GM10248 (cell line): ENCODE results near the gene AQR.
"Not testable (repeated sequence)": the region's sequence is repeated elsewhere in the genome, so short reads cannot be mapped to it uniquely, and the experiment has no call there.

Experiments
- CTCF ChIA-PET: fragments of 300-600 bp; sonication (Branson Sonifier 250); formaldehyde crosslinking; extraction: SDS; loops from one replicate; lab custom pipeline; 2021; ENCODE audit warnings: antibody characterized with exemption; lab: Yijun Ruan, JAX
- POLR2A ChIA-PET: fragments of 350-650 bp; sonication (Branson Sonifier 250); formaldehyde crosslinking; extraction: SDS; loops from one replicate; lab custom pipeline; 2020; ENCODE audit warnings: antibody characterized with exemption; lab: Yijun Ruan, JAX
- DNase-seq: peaks from one replicate; pipeline ENCODE4 v3.0.0; 2012; ENCODE audit errors: extremely low spot score
- TF ChIP-seq, protein P1 (sequence below): IDR thresholded peaks from 2 replicates; pipeline ENCODE4 v1.5.1; 2012; ENCODE audit warnings: mild to moderate bottlenecking, low read depth; ENCODE audit errors: extremely low read depth, missing control alignments, control extremely low read depth

The AQR gene

DNA sequence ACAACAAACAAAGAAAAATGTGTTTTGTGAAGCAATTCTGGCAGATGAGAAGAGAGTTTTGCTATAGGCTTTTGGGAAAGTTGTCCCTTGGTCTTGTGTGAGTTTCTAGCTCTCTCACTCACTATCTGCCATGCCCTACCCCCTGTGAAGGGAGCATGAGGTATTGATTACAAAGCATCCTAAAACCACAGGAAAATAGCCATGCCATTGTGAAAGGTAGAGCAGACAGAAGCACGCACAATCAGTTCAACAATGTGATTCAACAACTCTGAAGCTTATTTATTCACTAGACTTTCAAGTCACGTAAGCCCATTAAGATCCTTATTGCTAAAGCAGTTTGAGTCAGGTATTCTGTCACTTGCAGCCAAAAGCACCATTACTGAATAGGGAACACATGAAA is 6.5 kb upstream of the AQR start:
- ChIA-PET POLR2A (no interaction called here), CTCF (no interaction called here)

DNA sequence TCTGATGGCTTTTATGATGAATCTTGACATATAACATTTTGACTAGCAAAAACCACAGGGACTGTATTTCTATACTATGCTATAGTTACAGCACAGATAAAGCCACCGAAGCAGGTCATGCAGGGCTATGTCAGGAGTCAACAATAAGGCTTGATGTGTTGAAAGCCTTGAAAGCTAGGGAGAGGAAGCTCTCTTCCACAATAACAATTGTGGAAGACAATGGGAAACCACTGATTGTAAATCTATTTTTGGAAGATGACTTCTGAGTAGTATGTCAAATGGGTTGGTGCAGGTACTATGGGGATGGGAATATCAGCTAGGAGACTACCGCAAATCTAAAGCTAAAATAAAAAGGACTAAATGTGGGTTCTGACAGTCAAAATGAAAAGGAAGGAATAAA is 4.0 kb upstream of the AQR start:
- no peak for DNase-seq
- ChIA-PET POLR2A (no interaction called here), CTCF (interaction anchor here (1.4 to 2.2 kb wide), 2 partner anchors 10 to 16 kb away, joined by 3 to 6 read pairs; no protein-coding TSS in a partner anchor)
- TF ChIP-seq, protein P1, sequence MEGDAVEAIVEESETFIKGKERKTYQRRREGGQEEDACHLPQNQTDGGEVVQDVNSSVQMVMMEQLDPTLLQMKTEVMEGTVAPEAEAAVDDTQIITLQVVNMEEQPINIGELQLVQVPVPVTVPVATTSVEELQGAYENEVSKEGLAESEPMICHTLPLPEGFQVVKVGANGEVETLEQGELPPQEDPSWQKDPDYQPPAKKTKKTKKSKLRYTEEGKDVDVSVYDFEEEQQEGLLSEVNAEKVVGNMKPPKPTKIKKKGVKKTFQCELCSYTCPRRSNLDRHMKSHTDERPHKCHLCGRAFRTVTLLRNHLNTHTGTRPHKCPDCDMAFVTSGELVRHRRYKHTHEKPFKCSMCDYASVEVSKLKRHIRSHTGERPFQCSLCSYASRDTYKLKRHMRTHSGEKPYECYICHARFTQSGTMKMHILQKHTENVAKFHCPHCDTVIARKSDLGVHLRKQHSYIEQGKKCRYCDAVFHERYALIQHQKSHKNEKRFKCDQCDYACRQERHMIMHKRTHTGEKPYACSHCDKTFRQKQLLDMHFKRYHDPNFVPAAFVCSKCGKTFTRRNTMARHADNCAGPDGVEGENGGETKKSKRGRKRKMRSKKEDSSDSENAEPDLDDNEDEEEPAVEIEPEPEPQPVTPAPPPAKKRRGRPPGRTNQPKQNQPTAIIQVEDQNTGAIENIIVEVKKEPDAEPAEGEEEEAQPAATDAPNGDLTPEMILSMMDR = no peak

More for the DNA sequence above, 6.5 kb upstream of the AQR start:
- TF ChIP-seq, protein P1 = no peak
- no peak for DNase-seq

DNA sequence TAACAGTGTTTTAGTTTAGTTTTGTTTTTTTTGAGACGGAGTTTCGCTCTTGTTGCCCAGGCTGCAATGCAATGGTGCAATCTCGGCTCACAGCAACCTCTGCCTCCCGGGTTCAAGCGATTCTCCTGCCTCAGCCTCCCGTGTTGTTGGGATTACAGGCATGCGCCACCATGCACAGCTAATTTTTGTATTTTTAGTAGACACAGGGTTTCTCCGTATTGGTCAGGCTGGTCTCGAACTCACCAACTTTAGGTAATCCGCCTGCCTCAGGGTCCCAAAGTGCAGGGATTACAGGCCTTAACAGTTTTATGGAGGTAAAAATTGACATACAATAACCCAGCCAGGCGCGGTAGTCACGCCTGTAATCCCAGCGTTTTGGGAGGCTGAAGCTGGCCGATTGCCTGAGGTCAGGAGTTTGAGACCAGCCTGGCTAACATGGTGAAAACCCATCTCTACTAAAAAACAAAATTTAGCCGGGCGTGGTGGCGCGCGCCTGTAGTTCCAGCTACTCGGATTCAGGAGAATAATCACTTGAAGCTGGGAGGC is 629 bp upstream of the AQR start:
- CTCF ChIA-PET = interaction anchor here (1.0 to 2.0 kb wide), 13 partner anchors 14 to 353 kb away, joined by 3 to 14 read pairs (median 5); partner anchors contain the start of gene ZNF770
- not testable (repeated sequence) for DNase-seq
- POLR2A ChIA-PET = interaction anchor here (0.6 to 1.1 kb wide), 4 partner anchors 16 to 22 kb away, joined by 4 to 16 read pairs (median 6); partner anchors contain the start of gene ZNF770

DNA sequence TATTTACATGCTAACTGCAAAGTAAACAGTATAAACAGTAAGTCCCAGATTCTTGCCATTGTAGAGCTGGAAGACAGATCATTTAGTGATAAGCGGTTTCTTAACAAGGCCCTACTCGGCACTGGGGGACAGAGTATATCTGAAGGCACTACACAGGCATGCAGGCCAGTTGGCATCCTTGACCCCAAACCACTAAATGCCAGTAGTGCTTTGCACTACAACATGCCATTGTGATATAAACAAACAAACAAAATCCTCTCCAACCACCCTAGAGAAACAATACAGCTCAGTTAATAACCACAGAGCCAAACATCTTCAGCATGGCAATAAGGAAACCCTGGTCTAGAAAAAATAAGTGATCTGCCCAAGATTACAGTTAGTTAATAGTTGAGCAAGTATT is 5.3 kb downstream of the AQR start:
- ChIA-PET POLR2A (no interaction called here), CTCF (interaction anchor here (1.2 to 1.8 kb wide), 2 partner anchors 9 to 16 kb away, joined by 3 to 5 read pairs; no protein-coding TSS in a partner anchor)
- no peak for DNase-seq
- TF ChIP-seq, protein P1 = no peak

DNA sequence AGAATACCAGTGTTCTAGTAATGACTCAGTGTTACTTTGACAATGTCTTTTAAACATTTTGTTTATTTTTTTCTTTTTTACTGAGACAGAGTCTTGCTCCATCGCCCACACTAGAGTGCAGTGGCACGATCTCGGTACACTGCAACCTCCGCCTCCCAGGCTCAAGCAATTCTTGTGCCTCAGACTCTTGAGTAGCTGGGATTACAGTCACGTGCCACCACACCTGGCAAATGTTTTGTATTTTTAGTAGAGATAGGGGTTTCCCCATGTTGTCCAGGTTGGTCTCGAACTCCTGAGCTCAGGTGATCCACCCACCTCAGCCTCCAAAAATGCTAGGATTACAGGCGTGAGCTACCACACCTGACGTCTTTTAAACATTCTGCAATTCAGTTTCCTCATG is 15.7 kb downstream of the AQR start:
- DNase-seq = no peak
- ChIA-PET CTCF (interaction anchor here (1.5 to 3.1 kb wide), 4 partner anchors 9 to 17 kb away, joined by 4 to 9 read pairs (median 8); partner anchors contain the start of gene AQR), POLR2A (interaction anchor here (0.9 kb wide), 1 partner anchor 16 kb away, joined by 5 read pairs; the partner anchor contains the start of gene AQR)
- TF ChIP-seq, protein P1 = no peak

DNA sequence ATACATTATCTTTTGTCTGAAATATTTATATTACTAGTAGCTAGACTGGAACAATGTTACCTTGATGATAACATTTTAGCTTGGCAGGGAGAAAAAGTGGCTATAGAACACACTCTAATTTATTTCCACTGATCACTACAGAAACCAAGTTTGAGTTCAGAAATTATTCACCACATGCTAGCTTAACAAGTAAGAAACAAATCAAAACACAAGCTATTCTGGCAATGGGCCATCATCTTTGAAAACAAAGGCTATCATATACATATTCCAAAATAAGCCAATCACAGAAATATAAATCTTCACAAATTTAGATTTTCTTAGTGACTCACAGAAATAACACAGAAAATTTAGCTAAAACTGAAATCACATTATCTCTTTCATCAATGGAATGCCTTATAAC is 17.1 kb downstream of the AQR start:
- TF ChIP-seq, protein P1 = no peak
- DNase-seq = no peak
- ChIA-PET POLR2A (interaction anchor here (0.6 kb wide), 1 partner anchor 17 kb away, joined by 4 read pairs; the partner anchor contains the start of gene AQR), CTCF (interaction anchor here (0.7 to 3.1 kb wide), 4 partner anchors 11 to 34 kb away, joined by 3 to 9 read pairs (median 5); partner anchors contain the start of gene AQR)

DNA sequence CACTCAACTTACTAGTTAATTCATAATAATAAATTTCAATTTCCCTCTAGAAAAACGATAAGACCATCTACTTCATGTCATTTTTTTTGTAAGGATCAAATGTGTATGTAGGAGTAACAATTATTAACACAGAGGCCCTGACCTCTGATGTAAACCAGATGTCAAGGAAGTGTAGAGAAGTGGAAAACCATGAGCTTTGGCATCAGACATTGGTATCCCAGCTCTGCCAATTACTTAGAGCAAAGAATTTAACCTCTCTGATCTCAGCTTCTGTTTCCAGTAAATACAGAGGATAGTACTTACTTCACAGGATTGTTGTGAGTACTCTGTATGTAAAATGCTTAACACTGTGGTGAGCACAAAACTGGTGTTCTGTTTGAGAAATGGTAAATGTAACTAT is 17.5 kb downstream of the AQR start:
- no peak for DNase-seq
- POLR2A ChIA-PET = interaction anchor here (0.6 kb wide), 1 partner anchor 18 kb away, joined by 4 read pairs; the partner anchor contains the start of gene AQR
- TF ChIP-seq, protein P1 = no peak
- CTCF ChIA-PET = interaction anchor here (0.7 to 3.1 kb wide), 4 partner anchors 10 to 34 kb away, joined by 3 to 9 read pairs (median 5); partner anchors contain the start of gene AQR
